HG02678 (cell line): ENCODE measurements around the gene SMAD1.
A peak's percentile ranks its signal among the peaks of the same experiment; 100 is the strongest.
"Not testable (repeated sequence)": the region's sequence is repeated elsewhere in the genome, so short reads cannot be mapped to it uniquely, and the experiment has no call there.

ENCODE experiments used
- ATAC-seq: cut with Tn5 transposase; IDR thresholded peaks from one replicate; pipeline ENCODE4 v1.9.1; 2021; ENCODE audit warnings: mild to moderate bottlenecking, moderate library complexity; ENCODE audit not compliant: unreplicated experiment

The SMAD1 gene

GRCh38 chr4:145525291-145525740, 43.7 kb downstream of the SMAD1 start:
- no peak for ATAC-seq

- no peak for ATAC-seq
Observed at GRCh38 chr4:145527773-145528172, 46.1 kb downstream of the SMAD1 start.

GRCh38 chr4:145528601-145529000, 46.9 kb downstream of the SMAD1 start:
- ATAC-seq = no peak

GRCh38 chr4:145530189-145530588, 48.5 kb downstream of the SMAD1 start:
- no peak for ATAC-seq

GRCh38 chr4:145530662-145531061, 49.0 kb downstream of the SMAD1 start:
- ATAC-seq = no peak

GRCh38 chr4:145531223-145531622, 49.6 kb downstream of the SMAD1 start:
- ATAC-seq = no peak

GRCh38 chr4:145531859-145532258, 50.2 kb downstream of the SMAD1 start:
- ATAC-seq = no peak

GRCh38 chr4:145533001-145533400, 51.3 kb downstream of the SMAD1 start:
- ATAC-seq = no peak

- ATAC-seq = not testable (repeated sequence)
Observed at GRCh38 chr4:145533415-145533814, 51.8 kb downstream of the SMAD1 start.

- no peak for ATAC-seq
Observed at GRCh38 chr4:145533961-145534360, 52.3 kb downstream of the SMAD1 start.

GRCh38 chr4:145535202-145535601, 53.5 kb downstream of the SMAD1 start:
- no peak for ATAC-seq

- ATAC-seq = no peak
Observed at GRCh38 chr4:145536044-145536443, 54.4 kb downstream of the SMAD1 start.

GRCh38 chr4:145538596-145538995, 56.9 kb downstream of the SMAD1 start:
- no peak for ATAC-seq

GRCh38 chr4:145539671-145540070, 58.0 kb downstream of the SMAD1 start:
- ATAC-seq = no peak

- ATAC-seq = no peak
Observed at GRCh38 chr4:145540235-145540634, 58.6 kb downstream of the SMAD1 start.

- no peak for ATAC-seq
Observed at GRCh38 chr4:145541346-145541745, 59.7 kb downstream of the SMAD1 start.

- no peak for ATAC-seq
Observed at GRCh38 chr4:145545031-145545430, 63.4 kb downstream of the SMAD1 start.

GRCh38 chr4:145545538-145546174, 64.0 kb downstream of the SMAD1 start:
- no peak for ATAC-seq

GRCh38 chr4:145546175-145546915, 64.7 kb downstream of the SMAD1 start:
- no peak for ATAC-seq

GRCh38 chr4:145551660-145552059, 70.0 kb downstream of the SMAD1 start:
- no peak for ATAC-seq

GRCh38 chr4:145552181-145552822, 70.6 kb downstream of the SMAD1 start:
- peak; percentile 71 for ATAC-seq

- no peak for ATAC-seq
Observed at GRCh38 chr4:145553375-145553774, 71.7 kb downstream of the SMAD1 start.
